ENCODE measurements around the gene ULK1. TPM values are rescaled to one million over a fixed set of nuclear protein-coding genes. Genes with fewer than 3 reads are reported as not detected.

The ULK1 gene
- total RNA-seq, 2 experiments from 2014 or later, result 85.0 to 91.6 TPM

DNA sequence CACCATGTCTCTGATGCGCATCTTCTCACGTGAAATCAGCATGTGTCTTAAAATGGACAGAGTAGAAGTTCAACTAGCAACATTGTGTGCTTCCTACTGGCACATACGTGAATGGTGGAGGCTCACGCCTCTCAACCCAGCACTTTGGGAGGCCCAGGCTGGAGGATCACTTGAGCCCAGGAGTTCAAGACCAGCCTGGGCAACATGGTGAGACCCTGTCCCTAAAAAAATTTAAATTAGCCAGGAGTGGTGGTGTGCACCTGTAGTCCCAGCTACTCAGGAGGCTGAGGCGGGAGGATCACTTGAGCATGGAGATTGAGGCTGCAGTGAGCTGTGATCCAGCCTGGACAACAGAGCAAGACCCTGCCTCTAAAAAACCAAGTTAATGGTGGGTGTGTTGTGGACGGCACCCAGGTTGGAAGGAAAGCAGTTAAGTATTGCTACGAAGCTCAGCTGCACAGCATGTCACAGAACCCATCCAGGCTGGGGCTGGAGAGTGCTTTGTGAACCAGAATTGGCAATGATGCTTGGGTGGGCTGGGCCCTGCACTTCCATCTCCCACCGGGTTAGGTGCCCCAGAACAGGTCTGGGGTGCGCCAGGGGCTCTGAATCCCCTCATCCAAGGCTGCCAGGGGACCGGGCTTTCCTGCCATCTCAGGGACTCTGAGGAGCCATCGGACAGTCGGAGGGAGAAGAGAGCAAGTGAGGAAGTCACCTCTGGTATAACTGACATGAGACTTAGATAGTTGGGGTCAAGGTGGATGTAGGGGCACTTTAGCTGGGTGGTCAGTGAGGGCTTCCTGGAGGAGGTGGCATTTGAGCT is 33.0 kb upstream of the ULK1 start:
- Histone ChIP-seq H3K27me3 (ENCODE audit: control insufficient read depth in 1 of 2, insufficient read depth in 2 of 2, low read length in 2 of 2) (no peaks in the 10 kb centered on the region), H3K36me3 (ENCODE audit: insufficient read depth, low read length) (no peaks in the 10 kb centered on the region), H3K9me3 (ENCODE audit: control insufficient read depth in 1 of 2, insufficient read depth in 1 of 2, low read length in 2 of 2) (peaks cover 0 to 6% of the 10 kb centered on the region in 2 experiments), H3K4me3 (ENCODE audit: low read length) (no peak overlapping the region), H3K4me1 (ENCODE audit: insufficient read depth, low read length) (peaks cover 16% of the 10 kb centered on the region), H3K27ac (ENCODE audit: low read depth in 1 of 2, low read length in 2 of 2) (no peak overlapping the region)
- intact Hi-C loops (cut with DNase I, micrococcal nuclease), result no loop called here
- ATAC-seq (ENCODE audit: poor library complexity), result no peak
- Mint-ChIP-seq H3K9me3 (no peaks in the 10 kb centered on the region), H3K4me1 (ENCODE audit: low read depth) (peaks cover 5% of the 10 kb centered on the region), H3K4me3 (no peak overlapping the region), H3K27ac (no peak overlapping the region), H3K27me3 (peaks cover 9% of the 10 kb centered on the region), H3K36me3 (ENCODE audit: low read depth) (no peaks in the 10 kb centered on the region)
- ChIA-PET CTCF (no interaction called here), POLR2A (no interaction called here)
- peak in 1 of 14 experiments; percentile 4 for DNase-seq
- TF ChIP-seq, protein P1, sequence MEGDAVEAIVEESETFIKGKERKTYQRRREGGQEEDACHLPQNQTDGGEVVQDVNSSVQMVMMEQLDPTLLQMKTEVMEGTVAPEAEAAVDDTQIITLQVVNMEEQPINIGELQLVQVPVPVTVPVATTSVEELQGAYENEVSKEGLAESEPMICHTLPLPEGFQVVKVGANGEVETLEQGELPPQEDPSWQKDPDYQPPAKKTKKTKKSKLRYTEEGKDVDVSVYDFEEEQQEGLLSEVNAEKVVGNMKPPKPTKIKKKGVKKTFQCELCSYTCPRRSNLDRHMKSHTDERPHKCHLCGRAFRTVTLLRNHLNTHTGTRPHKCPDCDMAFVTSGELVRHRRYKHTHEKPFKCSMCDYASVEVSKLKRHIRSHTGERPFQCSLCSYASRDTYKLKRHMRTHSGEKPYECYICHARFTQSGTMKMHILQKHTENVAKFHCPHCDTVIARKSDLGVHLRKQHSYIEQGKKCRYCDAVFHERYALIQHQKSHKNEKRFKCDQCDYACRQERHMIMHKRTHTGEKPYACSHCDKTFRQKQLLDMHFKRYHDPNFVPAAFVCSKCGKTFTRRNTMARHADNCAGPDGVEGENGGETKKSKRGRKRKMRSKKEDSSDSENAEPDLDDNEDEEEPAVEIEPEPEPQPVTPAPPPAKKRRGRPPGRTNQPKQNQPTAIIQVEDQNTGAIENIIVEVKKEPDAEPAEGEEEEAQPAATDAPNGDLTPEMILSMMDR (IDR thresholded peaks at IDR 0.05), result no peak

DNA sequence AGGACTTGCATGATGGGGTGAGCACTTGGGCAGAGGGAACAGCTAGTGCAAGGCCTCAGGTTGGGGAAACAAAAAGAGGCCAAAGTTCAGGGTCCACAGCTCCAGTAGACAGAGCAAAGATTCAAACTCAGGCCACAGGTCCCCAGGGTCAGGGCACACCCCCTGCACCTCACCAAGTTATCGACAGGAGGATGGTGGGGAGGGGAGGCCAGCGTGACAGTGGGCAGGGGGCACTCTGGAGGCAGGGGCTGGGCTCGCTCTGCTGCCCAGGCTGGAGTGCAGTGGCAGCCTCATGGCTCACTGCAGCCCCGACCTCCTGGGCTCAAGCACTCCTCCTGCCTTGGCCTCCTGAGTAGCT is 32.4 kb upstream of the ULK1 start:
- Mint-ChIP-seq H3K27me3 (peaks cover 7% of the 10 kb centered on the region), H3K27ac (no peak overlapping the region), H3K4me1 (ENCODE audit: low read depth) (peaks cover 5% of the 10 kb centered on the region), H3K36me3 (ENCODE audit: low read depth) (no peaks in the 10 kb centered on the region), H3K9me3 (no peaks in the 10 kb centered on the region), H3K4me3 (no peak overlapping the region)
- intact Hi-C loops (cut with DNase I, micrococcal nuclease), result no loop called here
- TF ChIP-seq, protein P1 (IDR thresholded peaks at IDR 0.05), result no peak
- POLR2A ChIA-PET, result no interaction called here
- peaks cover 0 to 6% of the 10 kb centered on the region in 2 experiments for H3K9me3 ChIP-seq (ENCODE audit: control insufficient read depth in 1 of 2, insufficient read depth in 1 of 2, low read length in 2 of 2)
- peaks cover 16% of the 10 kb centered on the region for H3K4me1 ChIP-seq (ENCODE audit: insufficient read depth, low read length)
- no peaks in the 10 kb centered on the region for H3K27me3 ChIP-seq (ENCODE audit: control insufficient read depth in 1 of 2, insufficient read depth in 2 of 2, low read length in 2 of 2)
- ATAC-seq (ENCODE audit: poor library complexity) (no peak), DNase-seq (peak in 1 of 14 experiments; percentile 2)
- no peak overlapping the region for H3K4me3 ChIP-seq (ENCODE audit: low read length)
- no peak overlapping the region for H3K27ac ChIP-seq (ENCODE audit: low read depth in 1 of 2, low read length in 2 of 2)
- no peaks in the 10 kb centered on the region for H3K36me3 ChIP-seq (ENCODE audit: insufficient read depth, low read length)
- CTCF ChIA-PET, result no interaction called here

DNA sequence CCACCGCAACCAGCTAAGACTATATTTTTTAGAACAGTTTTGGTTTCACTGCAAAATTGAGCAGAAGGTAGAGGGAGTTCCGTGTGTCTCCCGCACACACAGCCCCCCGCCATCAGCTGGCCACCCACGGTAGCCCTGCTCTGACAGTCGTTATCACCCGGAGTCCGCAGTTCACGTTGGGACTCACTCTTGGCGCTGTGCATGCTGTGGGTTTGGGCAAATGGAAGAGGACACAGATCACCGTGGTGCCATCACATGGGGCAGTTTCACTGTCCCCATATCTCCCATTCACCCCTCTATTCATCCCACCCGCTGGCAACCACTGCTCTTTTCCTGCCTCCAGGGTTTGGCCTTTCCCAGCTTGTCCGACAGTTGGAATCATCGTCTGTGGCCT is 31.8 kb upstream of the ULK1 start:
- Histone ChIP-seq H3K4me1 (ENCODE audit: insufficient read depth, low read length) (peaks cover 16% of the 10 kb centered on the region), H3K27me3 (ENCODE audit: control insufficient read depth in 1 of 2, insufficient read depth in 2 of 2, low read length in 2 of 2) (no peaks in the 10 kb centered on the region), H3K36me3 (ENCODE audit: insufficient read depth, low read length) (no peaks in the 10 kb centered on the region), H3K27ac (ENCODE audit: low read depth in 1 of 2, low read length in 2 of 2) (no peak overlapping the region), H3K4me3 (ENCODE audit: low read length) (no peak overlapping the region), H3K9me3 (ENCODE audit: control insufficient read depth in 1 of 2, insufficient read depth in 1 of 2, low read length in 2 of 2) (peaks cover 0 to 6% of the 10 kb centered on the region in 2 experiments)
- Mint-ChIP-seq H3K27ac (no peak overlapping the region), H3K36me3 (ENCODE audit: low read depth) (no peaks in the 10 kb centered on the region), H3K9me3 (no peaks in the 10 kb centered on the region), H3K4me1 (ENCODE audit: low read depth) (peaks cover 5% of the 10 kb centered on the region), H3K4me3 (no peak overlapping the region), H3K27me3 (peaks cover 3% of the 10 kb centered on the region)
- POLR2A ChIA-PET, result no interaction called here
- ATAC-seq (ENCODE audit: poor library complexity), result no peak
- TF ChIP-seq, protein P1 (IDR thresholded peaks at IDR 0.05), result no peak
- intact Hi-C loops (cut with DNase I, micrococcal nuclease), result no loop called here
- CTCF ChIA-PET, result no interaction called here
- peak in 1 of 14 experiments; percentile 3 for DNase-seq
